Measurements from ENCODE around the gene LDAH.

GRCh38 chr2:20852670-20853069 lies 29.8 kb upstream of the LDAH start:
- TF ChIP-seq EZH2 (IDR thresholded peaks at IDR 0.05; ENCODE audit: insufficient read depth, poor library complexity, severe bottlenecking) (no peak), EZH2phosphoT487 (IDR thresholded peaks at IDR 0.05; ENCODE audit: insufficient read depth, low read depth) (no peak)

Data from GM23248 (cell line).